B cell (primary cell): Measurements from ENCODE around the gene OS9.

Experiments
- EZH2 ChIP-seq: IDR thresholded peaks from 2 replicates; pipeline ENCODE4 v1.6.1; 2012; ENCODE audit warnings: borderline replicate concordance, low read depth, mild to moderate bottlenecking, moderate library complexity, low read length; ENCODE audit not compliant: insufficient read depth, poor library complexity, severe bottlenecking
- TF ChIP-seq, protein P1 (sequence below): fragments of 200-600 bp; IDR thresholded peaks from one replicate; pipeline ENCODE4 v1.8.0; 2022; ENCODE audit warnings: antibody characterized with exemption, mild to moderate bottlenecking

DNA sequence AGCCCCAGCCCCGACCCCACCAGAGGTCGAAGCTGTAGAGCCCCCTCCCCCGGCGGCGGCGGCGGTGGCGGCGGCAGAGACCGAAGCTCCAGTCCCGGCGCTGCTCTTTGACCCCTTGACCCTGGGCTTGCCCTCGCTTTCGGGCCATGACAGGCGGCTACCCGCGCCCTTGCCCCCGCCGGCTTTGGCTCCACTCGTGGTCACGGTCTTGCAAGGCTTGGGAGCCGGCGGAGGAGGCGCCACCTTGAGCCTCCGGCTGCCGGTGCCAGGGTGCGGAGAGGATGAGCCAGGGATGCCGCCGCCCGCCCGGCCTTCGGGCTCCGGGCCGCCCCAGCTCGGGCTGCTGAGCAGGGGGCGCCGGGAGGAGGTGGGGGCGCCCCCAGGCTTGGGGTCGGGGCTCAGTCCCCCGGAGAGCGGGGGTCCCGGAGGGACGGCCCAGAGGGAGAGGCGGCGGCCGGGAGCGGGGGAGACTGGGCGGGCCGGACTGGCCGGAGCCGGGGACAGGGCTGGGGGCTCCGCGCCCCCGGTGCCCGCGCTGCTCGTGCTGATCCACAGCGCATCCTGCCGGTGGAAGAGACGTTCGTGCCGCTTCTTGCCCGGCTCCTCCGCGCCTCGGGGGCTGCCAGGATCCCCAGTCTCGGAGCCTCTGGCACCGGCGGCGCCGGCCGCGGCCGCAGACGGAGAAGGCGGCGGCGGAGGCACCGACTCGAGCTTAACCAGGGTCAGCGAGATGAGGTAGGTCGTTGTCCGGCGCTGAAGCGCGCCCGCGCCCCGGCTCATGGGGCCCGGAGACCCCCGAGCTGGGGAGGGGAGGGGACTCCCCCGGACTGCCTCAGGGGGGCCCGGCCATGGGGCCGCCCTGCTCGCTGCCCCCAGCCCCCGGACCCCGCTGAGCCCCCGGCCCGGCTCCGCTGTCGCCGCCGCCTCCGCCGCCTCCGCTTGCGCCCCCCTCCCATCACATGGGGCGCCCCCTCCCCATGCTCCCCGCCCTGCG is 43.8 kb downstream of the OS9 start:
- TF ChIP-seq EZH2: no peak
- TF ChIP-seq, protein P1, sequence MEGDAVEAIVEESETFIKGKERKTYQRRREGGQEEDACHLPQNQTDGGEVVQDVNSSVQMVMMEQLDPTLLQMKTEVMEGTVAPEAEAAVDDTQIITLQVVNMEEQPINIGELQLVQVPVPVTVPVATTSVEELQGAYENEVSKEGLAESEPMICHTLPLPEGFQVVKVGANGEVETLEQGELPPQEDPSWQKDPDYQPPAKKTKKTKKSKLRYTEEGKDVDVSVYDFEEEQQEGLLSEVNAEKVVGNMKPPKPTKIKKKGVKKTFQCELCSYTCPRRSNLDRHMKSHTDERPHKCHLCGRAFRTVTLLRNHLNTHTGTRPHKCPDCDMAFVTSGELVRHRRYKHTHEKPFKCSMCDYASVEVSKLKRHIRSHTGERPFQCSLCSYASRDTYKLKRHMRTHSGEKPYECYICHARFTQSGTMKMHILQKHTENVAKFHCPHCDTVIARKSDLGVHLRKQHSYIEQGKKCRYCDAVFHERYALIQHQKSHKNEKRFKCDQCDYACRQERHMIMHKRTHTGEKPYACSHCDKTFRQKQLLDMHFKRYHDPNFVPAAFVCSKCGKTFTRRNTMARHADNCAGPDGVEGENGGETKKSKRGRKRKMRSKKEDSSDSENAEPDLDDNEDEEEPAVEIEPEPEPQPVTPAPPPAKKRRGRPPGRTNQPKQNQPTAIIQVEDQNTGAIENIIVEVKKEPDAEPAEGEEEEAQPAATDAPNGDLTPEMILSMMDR: no peak
